Measurements from ENCODE around the gene PLS1.
A peak's percentile ranks its signal among the peaks of the same experiment; 100 is the strongest.
"Not testable (repeated sequence)": the region's sequence is repeated elsewhere in the genome, so short reads cannot be mapped to it uniquely, and the experiment has no call there.

PLS1 gene, protein sequence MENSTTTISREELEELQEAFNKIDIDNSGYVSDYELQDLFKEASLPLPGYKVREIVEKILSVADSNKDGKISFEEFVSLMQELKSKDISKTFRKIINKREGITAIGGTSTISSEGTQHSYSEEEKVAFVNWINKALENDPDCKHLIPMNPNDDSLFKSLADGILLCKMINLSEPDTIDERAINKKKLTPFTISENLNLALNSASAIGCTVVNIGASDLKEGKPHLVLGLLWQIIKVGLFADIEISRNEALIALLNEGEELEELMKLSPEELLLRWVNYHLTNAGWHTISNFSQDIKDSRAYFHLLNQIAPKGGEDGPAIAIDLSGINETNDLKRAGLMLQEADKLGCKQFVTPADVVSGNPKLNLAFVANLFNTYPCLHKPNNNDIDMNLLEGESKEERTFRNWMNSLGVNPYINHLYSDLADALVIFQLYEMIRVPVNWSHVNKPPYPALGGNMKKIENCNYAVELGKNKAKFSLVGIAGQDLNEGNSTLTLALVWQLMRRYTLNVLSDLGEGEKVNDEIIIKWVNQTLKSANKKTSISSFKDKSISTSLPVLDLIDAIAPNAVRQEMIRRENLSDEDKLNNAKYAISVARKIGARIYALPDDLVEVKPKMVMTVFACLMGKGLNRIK

DNA sequence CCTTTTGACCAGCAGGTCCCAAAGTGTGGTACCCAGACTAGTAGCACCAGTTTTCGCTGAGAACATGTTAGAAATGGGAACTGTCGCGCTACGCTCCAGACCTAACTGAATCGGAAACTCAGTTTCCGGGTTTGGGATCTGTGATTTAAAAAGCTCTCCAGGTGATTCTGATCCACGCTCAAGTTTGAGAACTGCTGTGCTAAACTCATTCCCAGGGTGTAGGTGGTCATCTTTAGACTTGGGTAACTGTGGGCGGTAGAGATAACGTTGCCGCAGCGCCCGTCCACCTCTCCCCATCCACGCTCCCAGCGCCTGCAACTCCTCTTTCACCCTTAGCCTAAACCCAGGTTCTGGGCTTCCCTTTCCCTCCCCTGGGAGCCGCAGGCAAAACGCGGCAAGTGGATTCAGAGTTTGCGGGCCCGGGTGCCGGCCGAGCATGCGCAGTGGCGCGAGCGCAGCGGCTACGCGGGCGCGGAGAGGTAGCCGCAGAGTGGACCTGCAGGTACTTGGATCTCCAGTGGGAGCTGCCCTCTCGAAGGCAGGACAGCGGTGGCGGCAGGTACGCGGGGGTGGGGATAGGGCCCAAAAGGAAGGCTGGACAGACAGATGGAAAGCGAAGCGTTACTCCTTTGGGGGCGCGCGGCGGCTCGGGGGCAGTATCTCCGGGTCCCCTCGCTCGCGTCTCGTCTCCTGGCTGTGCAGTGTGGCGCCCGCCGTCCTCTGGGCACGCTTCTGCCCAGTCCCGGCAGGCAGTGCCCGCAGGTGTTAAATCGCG is at the start of gene PLS1:
PLS1 (plus strand) TSS at position 443 of the 775 bp plus-strand sequence. CDS start 67,845 bp downstream, outside the sequence.
- Histone ChIP-seq H3K27me3 (ENCODE audit: insufficient read depth, low read length) (peaks cover 12% of the 10 kb centered on the region; the same call in 1 of the 2 replicates), H3K36me3 (ENCODE audit: insufficient read depth, low read depth, low read length) (no peaks in the 10 kb centered on the region), H3K27ac (ENCODE audit: low read length) (no peak within 1 kb of the TSS), H3K4me3 (ENCODE audit: low read length) (peak within 1 kb of the TSS; percentile 80), H3K9ac (ENCODE audit: low read depth, low read length) (peak within 1 kb of the TSS; percentile 65; the same call in 1 of the 2 replicates), H3K4me1 (ENCODE audit: insufficient read depth, low read length) (peaks cover 7% of the 10 kb centered on the region; the same call in 1 of the 2 replicates), H3K9me3 (ENCODE audit: insufficient read depth, low read depth, low read length) (no peaks in the 10 kb centered on the region)

DNA sequence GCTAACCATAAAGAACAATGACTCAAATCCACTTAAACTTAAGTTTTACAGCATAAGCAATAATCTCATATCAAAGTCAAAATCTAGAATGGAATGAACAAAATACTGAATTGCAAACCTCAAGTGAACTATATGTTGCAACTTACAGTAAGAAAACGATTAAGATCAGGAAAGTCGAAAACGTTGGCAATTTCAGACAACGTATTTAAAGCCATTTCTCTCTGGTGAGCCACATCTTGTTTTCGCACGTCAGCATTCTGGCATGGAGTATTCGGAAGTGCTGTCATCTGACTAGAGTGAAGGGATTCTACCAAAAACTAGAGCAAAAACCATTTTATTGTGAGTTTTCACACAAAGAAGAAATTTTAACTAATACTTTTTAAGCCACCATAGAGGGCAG is 46.2 kb upstream of the PLS1 start:
- H3K4me1 ChIP-seq (ENCODE audit: insufficient read depth, low read length) = no peaks in the 10 kb centered on the region
- no peak overlapping the region for H3K27ac ChIP-seq (ENCODE audit: low read length)
- H3K27me3 ChIP-seq (ENCODE audit: insufficient read depth, low read length) = no peaks in the 10 kb centered on the region
- no peaks in the 10 kb centered on the region for H3K9me3 ChIP-seq (ENCODE audit: insufficient read depth, low read depth, low read length)
- no peak overlapping the region for H3K9ac ChIP-seq (ENCODE audit: low read depth, low read length)
- H3K4me3 ChIP-seq (ENCODE audit: low read length) = no peak overlapping the region
- H3K36me3 ChIP-seq (ENCODE audit: insufficient read depth, low read depth, low read length) = peaks cover 60% of the 10 kb centered on the region

DNA sequence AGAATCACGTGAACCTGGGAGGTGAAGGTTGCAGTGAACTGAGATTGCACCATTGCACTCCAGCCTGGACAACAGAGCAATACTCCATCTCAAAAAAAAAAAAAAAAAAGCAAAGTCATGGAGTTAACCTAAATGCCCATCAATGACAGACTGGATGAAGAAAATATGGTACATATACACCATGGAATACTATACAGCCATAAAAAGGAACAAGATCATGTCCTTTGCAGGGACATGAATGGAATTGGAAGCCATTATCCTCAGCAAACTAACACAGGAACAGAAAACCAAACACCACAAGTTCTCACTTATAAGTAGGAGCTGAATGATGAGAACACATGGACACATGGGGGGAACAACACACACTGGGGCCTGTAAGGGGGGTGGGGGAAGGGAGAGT is 43.6 kb upstream of the PLS1 start:
- not testable (repeated sequence) for H3K27me3 ChIP-seq (ENCODE audit: insufficient read depth, low read length); H3K9ac ChIP-seq (ENCODE audit: low read depth, low read length); H3K9me3 ChIP-seq (ENCODE audit: insufficient read depth, low read depth, low read length); H3K4me1 ChIP-seq (ENCODE audit: insufficient read depth, low read length); H3K27ac ChIP-seq (ENCODE audit: low read length); H3K4me3 ChIP-seq (ENCODE audit: low read length)
- peaks cover 77% of the 10 kb centered on the region for H3K36me3 ChIP-seq (ENCODE audit: insufficient read depth, low read depth, low read length)

DNA sequence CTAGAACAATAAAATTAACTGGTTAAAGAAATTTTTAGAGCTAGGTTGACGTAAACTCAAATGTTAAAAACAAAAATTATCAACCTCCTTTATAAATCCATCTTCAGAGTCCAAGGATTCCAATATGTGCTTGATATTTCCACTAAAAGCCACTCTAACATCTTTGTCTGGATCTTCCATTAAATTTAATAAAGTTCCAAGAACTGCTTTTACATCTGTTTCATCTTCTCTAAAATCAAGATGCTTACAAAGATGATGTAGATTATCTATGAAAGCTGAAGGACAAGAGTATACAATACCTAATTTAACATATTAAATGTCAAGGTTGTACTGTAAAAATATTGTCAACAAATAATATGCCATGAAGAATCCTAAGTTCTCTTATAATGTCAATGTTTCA is 42.5 kb upstream of the PLS1 start:
- Histone ChIP-seq H3K4me1 (ENCODE audit: insufficient read depth, low read length) (no peaks in the 10 kb centered on the region), H3K27ac (ENCODE audit: low read length) (no peak overlapping the region)

DNA sequence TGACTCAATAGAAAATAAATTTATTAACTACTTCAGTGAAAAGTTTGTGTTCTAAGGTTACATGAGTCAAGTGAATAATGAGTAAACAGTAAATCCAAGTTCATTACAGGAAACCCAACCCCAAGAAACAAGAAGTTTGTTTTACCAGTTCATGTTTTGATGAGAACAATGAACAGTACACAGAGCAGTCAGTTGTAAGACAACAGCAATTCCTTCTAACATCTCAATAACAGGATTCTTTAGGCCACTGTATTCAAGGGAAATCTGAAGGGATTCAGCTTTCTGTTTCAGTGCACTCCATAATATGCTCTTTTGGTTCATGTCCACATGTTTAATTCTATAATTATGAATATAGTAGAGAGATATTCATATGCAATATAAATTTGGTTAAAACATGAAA is 36.1 kb upstream of the PLS1 start:
- H3K4me1 ChIP-seq (ENCODE audit: insufficient read depth, low read length) = no peaks in the 10 kb centered on the region
- H3K36me3 ChIP-seq (ENCODE audit: insufficient read depth, low read depth, low read length) = peaks cover 65% of the 10 kb centered on the region
- H3K27ac ChIP-seq (ENCODE audit: low read length) = no peak overlapping the region
- no peak overlapping the region for H3K4me3 ChIP-seq (ENCODE audit: low read length)
- no peaks in the 10 kb centered on the region for H3K27me3 ChIP-seq (ENCODE audit: insufficient read depth, low read length)
- no peaks in the 10 kb centered on the region for H3K9me3 ChIP-seq (ENCODE audit: insufficient read depth, low read depth, low read length)
- no peak overlapping the region for H3K9ac ChIP-seq (ENCODE audit: low read depth, low read length)

More for the DNA sequence above, 42.5 kb upstream of the PLS1 start:
- no peak overlapping the region for H3K9ac ChIP-seq (ENCODE audit: low read depth, low read length)
- H3K36me3 ChIP-seq (ENCODE audit: insufficient read depth, low read depth, low read length) = peaks cover 74% of the 10 kb centered on the region
- H3K9me3 ChIP-seq (ENCODE audit: insufficient read depth, low read depth, low read length) = no peaks in the 10 kb centered on the region
- H3K4me3 ChIP-seq (ENCODE audit: low read length) = no peak overlapping the region
- no peaks in the 10 kb centered on the region for H3K27me3 ChIP-seq (ENCODE audit: insufficient read depth, low read length)

DNA sequence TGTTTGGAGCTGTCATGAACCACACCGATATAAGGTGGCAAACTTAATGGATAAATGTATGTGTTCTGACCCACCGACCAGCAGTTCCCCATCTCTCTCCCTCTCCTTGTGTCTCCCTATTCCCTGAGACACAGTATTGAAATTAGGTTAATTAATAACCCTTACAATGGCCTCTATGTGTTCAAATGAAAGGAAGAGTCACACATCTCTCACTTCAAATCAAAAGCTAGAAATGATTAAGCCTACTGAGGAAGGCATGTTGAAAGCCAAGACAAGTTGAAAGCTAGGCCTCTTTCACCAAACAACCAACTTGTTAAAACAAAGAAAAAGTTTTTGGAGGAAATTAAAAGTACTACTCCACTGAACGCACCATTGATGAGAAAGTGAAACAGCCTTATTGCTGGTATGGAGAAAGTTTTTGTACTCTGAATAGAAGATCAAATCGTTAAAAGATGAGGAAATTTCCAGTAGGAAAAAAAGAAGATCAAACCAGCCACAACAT is 32.6 kb upstream of the PLS1 start:
- Histone ChIP-seq H3K4me1 (ENCODE audit: insufficient read depth, low read length) (no peaks in the 10 kb centered on the region), H3K27ac (ENCODE audit: low read length) (no peak overlapping the region), H3K9me3 (ENCODE audit: insufficient read depth, low read depth, low read length) (no peaks in the 10 kb centered on the region)

DNA sequence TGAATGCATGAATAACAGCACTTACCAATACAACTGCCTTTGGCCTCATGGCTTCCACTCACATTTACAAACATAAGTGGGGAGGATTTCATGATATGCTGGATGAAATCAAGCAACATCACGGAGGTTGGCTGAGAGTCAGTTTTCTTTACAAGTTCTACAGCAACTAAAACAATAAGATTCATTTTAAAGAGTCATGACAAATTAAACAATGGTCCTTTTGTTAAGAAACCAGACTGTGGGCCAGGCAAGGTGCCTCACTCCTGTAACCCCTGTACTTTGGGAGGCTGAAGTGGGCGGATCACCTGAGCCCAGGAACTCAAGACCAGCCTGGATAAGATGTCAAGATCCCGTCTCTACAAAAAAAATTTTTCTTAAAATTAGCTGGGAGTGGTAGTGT is 30.1 kb upstream of the PLS1 start:
- Histone ChIP-seq H3K36me3 (ENCODE audit: insufficient read depth, low read depth, low read length) (peaks cover 29% of the 10 kb centered on the region; the same call in 1 of the 2 replicates), H3K9me3 (ENCODE audit: insufficient read depth, low read depth, low read length) (no peaks in the 10 kb centered on the region)

More for the DNA sequence above, 32.6 kb upstream of the PLS1 start:
- peaks cover 50% of the 10 kb centered on the region for H3K36me3 ChIP-seq (ENCODE audit: insufficient read depth, low read depth, low read length)
- H3K27me3 ChIP-seq (ENCODE audit: insufficient read depth, low read length) = no peaks in the 10 kb centered on the region
- H3K9ac ChIP-seq (ENCODE audit: low read depth, low read length) = no peak overlapping the region
- H3K4me3 ChIP-seq (ENCODE audit: low read length) = no peak overlapping the region

DNA sequence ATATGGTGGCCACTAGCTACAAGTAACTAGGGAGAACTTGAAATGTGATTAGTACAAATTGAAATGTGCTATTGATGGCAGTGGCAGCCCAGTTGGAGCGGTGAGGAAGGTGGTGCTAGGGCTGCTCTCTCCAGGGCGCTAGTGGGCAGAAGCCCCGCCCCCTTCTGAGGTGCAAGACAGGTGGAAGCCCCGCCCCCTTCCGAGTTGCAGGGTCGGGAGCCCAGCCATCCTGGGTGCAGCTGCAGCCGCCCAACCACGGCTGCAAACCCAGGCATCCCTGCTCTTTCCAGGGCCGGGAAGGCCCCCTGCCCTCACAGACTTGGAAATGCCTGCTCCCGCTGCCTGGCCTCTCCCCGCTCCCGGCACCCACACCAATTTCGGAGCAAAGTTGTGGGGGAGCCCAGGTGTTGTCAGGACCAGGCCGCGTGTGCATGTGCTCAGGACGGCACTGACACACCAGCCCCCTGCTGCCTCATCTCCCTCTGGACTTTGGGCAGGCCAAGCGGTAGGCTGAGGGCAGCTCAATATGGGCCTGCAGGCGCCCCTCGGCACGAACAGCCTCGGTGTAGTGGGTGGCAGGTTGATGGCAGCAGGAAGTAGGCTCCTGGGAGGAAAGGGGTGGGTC is 27.7 kb upstream of the PLS1 start:
- no peak overlapping the region for H3K9ac ChIP-seq (ENCODE audit: low read depth, low read length)
- no peaks in the 10 kb centered on the region for H3K9me3 ChIP-seq (ENCODE audit: insufficient read depth, low read depth, low read length)
- H3K36me3 ChIP-seq (ENCODE audit: insufficient read depth, low read depth, low read length) = peaks cover 24% of the 10 kb centered on the region; the same call in 1 of the 2 replicates
- no peaks in the 10 kb centered on the region for H3K4me1 ChIP-seq (ENCODE audit: insufficient read depth, low read length)
- H3K27ac ChIP-seq (ENCODE audit: low read length) = no peak overlapping the region
- H3K4me3 ChIP-seq (ENCODE audit: low read length) = no peak overlapping the region
- H3K27me3 ChIP-seq (ENCODE audit: insufficient read depth, low read length) = no peaks in the 10 kb centered on the region

More for the DNA sequence above, 30.1 kb upstream of the PLS1 start:
- Histone ChIP-seq H3K4me3 (ENCODE audit: low read length) (no peak overlapping the region), H3K9ac (ENCODE audit: low read depth, low read length) (no peak overlapping the region), H3K4me1 (ENCODE audit: insufficient read depth, low read length) (no peaks in the 10 kb centered on the region), H3K27me3 (ENCODE audit: insufficient read depth, low read length) (no peaks in the 10 kb centered on the region), H3K27ac (ENCODE audit: low read length) (no peak overlapping the region)

DNA sequence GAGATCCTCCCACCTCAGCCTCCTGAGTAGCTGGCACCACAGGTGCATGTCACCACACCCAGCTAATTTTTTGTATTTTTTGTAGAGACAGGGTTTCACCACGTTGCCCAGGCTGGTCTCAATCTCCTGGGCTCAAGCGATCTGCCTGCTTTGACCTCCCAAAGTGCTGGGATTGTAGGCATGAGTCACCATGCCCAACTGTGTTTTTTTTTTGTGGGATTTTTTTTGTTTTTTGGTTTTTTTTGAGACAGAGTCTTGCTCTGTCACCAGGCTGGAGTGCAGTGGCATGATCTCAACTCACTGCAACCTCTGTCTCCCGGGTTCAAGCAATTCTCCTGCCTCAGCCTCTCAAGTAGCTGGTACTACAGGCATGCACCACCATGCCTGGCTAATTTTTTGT is 26.8 kb upstream of the PLS1 start:
- not testable (repeated sequence) for H3K9me3 ChIP-seq (ENCODE audit: insufficient read depth, low read depth, low read length); H3K27me3 ChIP-seq (ENCODE audit: insufficient read depth, low read length); H3K4me3 ChIP-seq (ENCODE audit: low read length); H3K4me1 ChIP-seq (ENCODE audit: insufficient read depth, low read length); H3K9ac ChIP-seq (ENCODE audit: low read depth, low read length); H3K27ac ChIP-seq (ENCODE audit: low read length)
- peaks cover 15% of the 10 kb centered on the region; the same call in 1 of the 2 replicates for H3K36me3 ChIP-seq (ENCODE audit: insufficient read depth, low read depth, low read length)

DNA sequence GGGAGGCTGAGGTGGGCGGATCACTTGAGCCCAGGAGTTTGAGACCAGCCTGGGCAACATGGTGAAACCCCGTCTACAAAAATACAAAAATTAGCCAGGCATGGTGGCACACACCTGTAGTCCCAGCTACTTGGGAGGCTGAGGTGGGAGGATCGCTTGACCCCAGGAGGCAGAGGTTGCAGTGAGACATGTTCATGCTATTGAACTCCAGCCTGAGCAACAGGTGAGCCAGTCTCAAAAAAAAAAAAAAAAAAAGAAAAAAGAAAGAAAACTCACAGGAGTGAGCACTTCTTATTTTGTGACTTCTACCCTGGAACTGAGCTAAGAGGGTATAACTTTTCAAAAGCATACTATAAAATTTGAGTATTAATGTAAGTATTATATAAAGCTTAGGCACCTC is 22.0 kb upstream of the PLS1 start:
- not testable (repeated sequence) for H3K27ac ChIP-seq (ENCODE audit: low read length); H3K4me1 ChIP-seq (ENCODE audit: insufficient read depth, low read length); H3K9ac ChIP-seq (ENCODE audit: low read depth, low read length); H3K4me3 ChIP-seq (ENCODE audit: low read length); H3K27me3 ChIP-seq (ENCODE audit: insufficient read depth, low read length); H3K36me3 ChIP-seq (ENCODE audit: insufficient read depth, low read depth, low read length); H3K9me3 ChIP-seq (ENCODE audit: insufficient read depth, low read depth, low read length)

DNA sequence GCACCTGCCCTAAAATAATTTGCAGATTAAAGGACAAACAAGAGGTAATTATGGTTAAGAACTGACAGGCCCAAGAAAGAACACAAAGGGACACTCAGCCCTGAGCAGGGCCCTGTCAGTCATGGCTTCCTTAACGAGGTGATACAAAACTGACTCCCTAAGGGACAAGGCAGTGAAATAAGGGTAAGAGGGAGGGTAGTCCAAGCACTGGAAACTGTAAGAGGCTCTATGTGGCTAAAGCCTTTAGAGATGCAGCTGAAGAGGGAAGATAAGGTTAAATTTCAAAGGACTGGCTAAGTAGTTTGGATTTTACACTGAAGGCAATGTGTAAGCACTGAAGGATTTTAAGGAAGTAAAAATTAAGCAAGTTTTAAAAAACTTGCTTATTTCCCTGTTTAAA is 21.5 kb upstream of the PLS1 start:
- no peak overlapping the region for H3K4me3 ChIP-seq (ENCODE audit: low read length)
- H3K36me3 ChIP-seq (ENCODE audit: insufficient read depth, low read depth, low read length) = no peaks in the 10 kb centered on the region
- no peaks in the 10 kb centered on the region; the same call in 1 of the 2 replicates for H3K4me1 ChIP-seq (ENCODE audit: insufficient read depth, low read length)
- H3K27ac ChIP-seq (ENCODE audit: low read length) = no peak overlapping the region
- H3K9me3 ChIP-seq (ENCODE audit: insufficient read depth, low read depth, low read length) = no peaks in the 10 kb centered on the region
- no peaks in the 10 kb centered on the region for H3K27me3 ChIP-seq (ENCODE audit: insufficient read depth, low read length)
- 0 out of 2 replicates have a peak overlapping the region, but pooled peaks have one; percentile 19 for H3K9ac ChIP-seq (ENCODE audit: low read depth, low read length)
